WTC11 (cell line): ENCODE measurements around the gene EXOC4. TPM values are rescaled to one million over a fixed set of nuclear protein-coding genes. Genes with fewer than 3 reads are reported as not detected.

Experiments used
- ATAC-seq: fragments of 200-7000 bp; cut with Tn5 transposase; 2 replicates; pipeline ENCODE4 v1.10.0; 2021; ENCODE audit warnings: mild to moderate bottlenecking, moderate library complexity
- CTCF ChIA-PET: fragments of 300-600 bp; sonication (Branson Sonifier 250); formaldehyde crosslinking; loops from one replicate; lab custom pipeline; 2021; ENCODE audit warnings: antibody characterized with exemption; lab: Charles Lee
- POLR2A ChIA-PET: fragments of 350-600 bp; sonication (Branson Sonifier 250); formaldehyde crosslinking; loops from one replicate; lab custom pipeline; 2021; ENCODE audit warnings: antibody characterized with exemption; lab: Charles Lee
- DNase-seq: peaks from one replicate; pipeline ENCODE4 v3.0.0; 2021; ENCODE audit warnings: low spot score
- H3K27ac Mint-ChIP-seq: 2 replicates; pipeline ENCODE4 v1.8.0; 2021; ENCODE audit warnings: mixed read lengths
- H3K27me3 Mint-ChIP-seq: 2 replicates; pipeline ENCODE4 v1.8.0; 2021; ENCODE audit warnings: low read depth, mild to moderate bottlenecking, moderate library complexity, mixed read lengths
- H3K36me3 Mint-ChIP-seq: 2 replicates; pipeline ENCODE4 v1.8.0; 2021; ENCODE audit warnings: mixed read lengths
- H3K4me1 Mint-ChIP-seq: 2 replicates; pipeline ENCODE4 v1.8.0; 2022; ENCODE audit warnings: mixed read lengths
- H3K4me3 Mint-ChIP-seq: 2 replicates; pipeline ENCODE4 v1.8.0; 2021; ENCODE audit warnings: mild to moderate bottlenecking, moderate library complexity, mixed read lengths
- H3K9me3 Mint-ChIP-seq: 2 replicates; pipeline ENCODE4 v1.8.0; 2021; ENCODE audit warnings: mixed read lengths
- ELF4 ChIP-seq: sonication (generic); formaldehyde crosslinking; IDR thresholded peaks from 2 replicates; pipeline ENCODE4 v1.8.1; 2022; ENCODE audit warnings: low read depth, mild to moderate bottlenecking, moderate library complexity, missing genetic modification reagents
- ESRRA ChIP-seq: sonication (generic); formaldehyde crosslinking; IDR thresholded peaks from 2 replicates; pipeline ENCODE4 v1.8.1; 2022; ENCODE audit warnings: mild to moderate bottlenecking, missing genetic modification reagents, borderline replicate concordance
- FOXK1 ChIP-seq: sonication (generic); formaldehyde crosslinking; IDR thresholded peaks from 2 replicates; pipeline ENCODE4 v1.8.0; 2022; ENCODE audit warnings: mild to moderate bottlenecking, moderate library complexity, missing genetic modification reagents
- IRF2 ChIP-seq: sonication (generic); formaldehyde crosslinking; IDR thresholded peaks from 2 replicates; pipeline ENCODE4 v1.8.0; 2022; ENCODE audit warnings: low read depth, missing genetic modification reagents, borderline replicate concordance
- NR2C2 ChIP-seq: sonication (generic); formaldehyde crosslinking; IDR thresholded peaks from 2 replicates; pipeline ENCODE4 v1.8.0; 2022; ENCODE audit warnings: mild to moderate bottlenecking, missing genetic modification reagents
- SP1 ChIP-seq: sonication (generic); formaldehyde crosslinking; conservative IDR thresholded peaks from 2 replicates; pipeline ENCODE4 v1.8.1; 2022; ENCODE audit warnings: missing genetic modification reagents
- TP53 ChIP-seq: sonication (generic); formaldehyde crosslinking; IDR thresholded peaks from 2 replicates; pipeline ENCODE4 v1.8.1; 2023; ENCODE audit warnings: mild to moderate bottlenecking, missing genetic modification reagents
- ZNF121 ChIP-seq: sonication (generic); formaldehyde crosslinking; IDR thresholded peaks from 2 replicates; pipeline ENCODE4 v1.8.0; 2023; ENCODE audit warnings: missing genetic modification reagents
- ZNF219 ChIP-seq: sonication (generic); formaldehyde crosslinking; IDR thresholded peaks from 2 replicates; pipeline ENCODE4 v1.8.0; 2023; ENCODE audit warnings: missing genetic modification reagents, mild to moderate bottlenecking, borderline replicate concordance
- ZNF396 ChIP-seq: fragments of 250-450 bp; sonication (Bioruptor Pico); IDR thresholded peaks from 2 replicates; pipeline ENCODE4 v1.8.0; 2021; ENCODE audit warnings: mild to moderate bottlenecking, moderate library complexity, borderline replicate concordance
- ZNF416 ChIP-seq: fragments of 250-450 bp; sonication (Bioruptor Pico); IDR thresholded peaks from 2 replicates; pipeline ENCODE4 v1.9.0; 2021; ENCODE audit warnings: mild to moderate bottlenecking, inconsistent platforms
- total RNA-seq: library from RNA; stranded (reverse); gene quantifications from 3 replicates; pipeline ENCODE4 v1.2.3, GENCODE V29; 2021
- TF ChIP-seq, protein P1 (sequence below): fragments of 250-450 bp; sonication (Bioruptor Pico); IDR thresholded peaks from 2 replicates; pipeline ENCODE4 v1.9.0; 2021; ENCODE audit warnings: mild to moderate bottlenecking
- TF ChIP-seq, protein P2 (sequence below): sonication (generic); formaldehyde crosslinking; conservative IDR thresholded peaks from 2 replicates; pipeline ENCODE4 v1.8.1; 2023; ENCODE audit warnings: mild to moderate bottlenecking, low read depth, missing genetic modification reagents, moderate library complexity
- TF ChIP-seq, protein P3 (sequence below): sonication (generic); formaldehyde crosslinking; IDR thresholded peaks from 2 replicates; pipeline ENCODE4 v1.8.1; 2022; ENCODE audit warnings: low read depth, missing genetic modification reagents, borderline replicate concordance
- TF ChIP-seq, protein P4 (sequence below): sonication (generic); formaldehyde crosslinking; IDR thresholded peaks from 2 replicates; pipeline ENCODE4 v1.8.0; 2022; ENCODE audit warnings: mild to moderate bottlenecking, missing genetic modification reagents
- TF ChIP-seq, protein P5 (sequence below): sonication (generic); formaldehyde crosslinking; IDR thresholded peaks from 2 replicates; pipeline ENCODE4 v1.8.1; 2022; ENCODE audit warnings: low read depth, mild to moderate bottlenecking, moderate library complexity, missing genetic modification reagents, borderline replicate concordance

The EXOC4 gene
- total RNA-seq, 1 experiment from 2014 or later, result 62.0 TPM

DNA sequence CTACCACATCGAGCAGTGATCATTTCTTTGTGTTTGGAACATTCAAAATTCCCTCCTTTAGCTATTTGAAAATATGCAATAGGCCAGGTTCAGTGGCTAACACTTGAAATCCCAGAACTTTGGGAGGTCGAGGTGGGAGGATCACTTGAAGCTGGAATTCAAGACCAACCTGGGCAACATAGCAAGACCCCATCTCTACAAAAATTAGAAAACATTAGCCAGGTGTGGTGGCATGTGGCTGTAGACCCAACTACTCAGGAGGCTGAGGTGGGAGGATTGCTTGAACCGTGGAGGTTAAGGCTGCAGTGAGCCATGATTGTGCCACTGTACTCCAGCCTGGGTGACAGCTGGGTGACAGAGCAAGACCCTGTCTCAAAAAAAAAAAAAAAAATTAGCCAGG is 15.3 kb upstream of the EXOC4 start:
- Mint-ChIP-seq H3K9me3 (no peaks in the 10 kb centered on the region), H3K4me1 (peaks cover 4% of the 10 kb centered on the region), H3K27me3 (no peaks in the 10 kb centered on the region), H3K36me3 (no peaks in the 10 kb centered on the region), H3K27ac (no peak overlapping the region), H3K4me3 (no peak overlapping the region)
- ChIA-PET CTCF (interaction anchor here (1.2 kb wide), 1 partner anchor 196 kb away, joined by 6 read pairs; no protein-coding TSS in a partner anchor), POLR2A (no interaction called here)
- no peak for ATAC-seq
- no peak for DNase-seq
- TF ChIP-seq ZNF121 (CRISPR knock-in tag), result peak; percentile 57; the same call in 1 of the 2 replicates
- no peak for TF ChIP-seq TP53 (CRISPR knock-in tag)

DNA sequence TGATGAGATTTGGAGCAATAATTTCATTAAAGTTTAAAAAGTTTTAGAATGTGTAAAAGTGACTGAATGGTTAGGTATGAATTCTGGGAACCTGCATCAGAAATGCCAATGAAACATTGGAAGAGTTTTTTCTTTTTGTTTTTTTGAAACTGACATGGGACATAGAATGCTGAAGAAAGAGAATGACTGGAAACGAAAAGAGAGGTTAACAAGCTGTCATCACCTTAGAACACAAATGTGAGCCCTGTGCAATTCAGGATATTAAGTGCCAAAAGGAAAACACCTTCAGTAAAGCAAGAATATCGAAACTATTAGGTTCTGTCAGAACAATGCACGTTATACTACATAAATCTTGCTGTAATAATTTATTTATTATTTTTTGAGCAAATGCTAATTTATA is 12.6 kb upstream of the EXOC4 start:
- H3K27ac Mint-ChIP-seq, result no peak overlapping the region
- no peaks in the 10 kb centered on the region for H3K9me3 Mint-ChIP-seq
- ChIA-PET POLR2A (interaction anchor here (0.6 kb wide), 1 partner anchor 183 kb away, joined by 3 read pairs; no protein-coding TSS in a partner anchor), CTCF (no interaction called here)
- ATAC-seq, result no peak
- H3K4me3 Mint-ChIP-seq, result no peak overlapping the region
- no peaks in the 10 kb centered on the region for H3K27me3 Mint-ChIP-seq
- no peaks in the 10 kb centered on the region for H3K36me3 Mint-ChIP-seq
- no peak for DNase-seq
- TF ChIP-seq SP1 (CRISPR knock-in tag) (no peak), NR2C2 (CRISPR knock-in tag) (no peak), ELF4 (CRISPR knock-in tag) (no peak), ZNF219 (CRISPR knock-in tag) (no peak), ZNF121 (CRISPR knock-in tag) (no peak), ZNF416 (CRISPR knock-in tag) (no peak), ZNF396 (CRISPR knock-in tag) (no peak), ESRRA (no peak)
- TF ChIP-seq, protein P1, sequence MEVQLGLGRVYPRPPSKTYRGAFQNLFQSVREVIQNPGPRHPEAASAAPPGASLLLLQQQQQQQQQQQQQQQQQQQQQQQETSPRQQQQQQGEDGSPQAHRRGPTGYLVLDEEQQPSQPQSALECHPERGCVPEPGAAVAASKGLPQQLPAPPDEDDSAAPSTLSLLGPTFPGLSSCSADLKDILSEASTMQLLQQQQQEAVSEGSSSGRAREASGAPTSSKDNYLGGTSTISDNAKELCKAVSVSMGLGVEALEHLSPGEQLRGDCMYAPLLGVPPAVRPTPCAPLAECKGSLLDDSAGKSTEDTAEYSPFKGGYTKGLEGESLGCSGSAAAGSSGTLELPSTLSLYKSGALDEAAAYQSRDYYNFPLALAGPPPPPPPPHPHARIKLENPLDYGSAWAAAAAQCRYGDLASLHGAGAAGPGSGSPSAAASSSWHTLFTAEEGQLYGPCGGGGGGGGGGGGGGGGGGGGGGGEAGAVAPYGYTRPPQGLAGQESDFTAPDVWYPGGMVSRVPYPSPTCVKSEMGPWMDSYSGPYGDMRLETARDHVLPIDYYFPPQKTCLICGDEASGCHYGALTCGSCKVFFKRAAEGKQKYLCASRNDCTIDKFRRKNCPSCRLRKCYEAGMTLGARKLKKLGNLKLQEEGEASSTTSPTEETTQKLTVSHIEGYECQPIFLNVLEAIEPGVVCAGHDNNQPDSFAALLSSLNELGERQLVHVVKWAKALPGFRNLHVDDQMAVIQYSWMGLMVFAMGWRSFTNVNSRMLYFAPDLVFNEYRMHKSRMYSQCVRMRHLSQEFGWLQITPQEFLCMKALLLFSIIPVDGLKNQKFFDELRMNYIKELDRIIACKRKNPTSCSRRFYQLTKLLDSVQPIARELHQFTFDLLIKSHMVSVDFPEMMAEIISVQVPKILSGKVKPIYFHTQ (CRISPR knock-in tag), result no peak
- TF ChIP-seq, protein P2, sequence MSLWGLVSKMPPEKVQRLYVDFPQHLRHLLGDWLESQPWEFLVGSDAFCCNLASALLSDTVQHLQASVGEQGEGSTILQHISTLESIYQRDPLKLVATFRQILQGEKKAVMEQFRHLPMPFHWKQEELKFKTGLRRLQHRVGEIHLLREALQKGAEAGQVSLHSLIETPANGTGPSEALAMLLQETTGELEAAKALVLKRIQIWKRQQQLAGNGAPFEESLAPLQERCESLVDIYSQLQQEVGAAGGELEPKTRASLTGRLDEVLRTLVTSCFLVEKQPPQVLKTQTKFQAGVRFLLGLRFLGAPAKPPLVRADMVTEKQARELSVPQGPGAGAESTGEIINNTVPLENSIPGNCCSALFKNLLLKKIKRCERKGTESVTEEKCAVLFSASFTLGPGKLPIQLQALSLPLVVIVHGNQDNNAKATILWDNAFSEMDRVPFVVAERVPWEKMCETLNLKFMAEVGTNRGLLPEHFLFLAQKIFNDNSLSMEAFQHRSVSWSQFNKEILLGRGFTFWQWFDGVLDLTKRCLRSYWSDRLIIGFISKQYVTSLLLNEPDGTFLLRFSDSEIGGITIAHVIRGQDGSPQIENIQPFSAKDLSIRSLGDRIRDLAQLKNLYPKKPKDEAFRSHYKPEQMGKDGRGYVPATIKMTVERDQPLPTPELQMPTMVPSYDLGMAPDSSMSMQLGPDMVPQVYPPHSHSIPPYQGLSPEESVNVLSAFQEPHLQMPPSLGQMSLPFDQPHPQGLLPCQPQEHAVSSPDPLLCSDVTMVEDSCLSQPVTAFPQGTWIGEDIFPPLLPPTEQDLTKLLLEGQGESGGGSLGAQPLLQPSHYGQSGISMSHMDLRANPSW (CRISPR knock-in tag), result no peak
- TF ChIP-seq, protein P3, sequence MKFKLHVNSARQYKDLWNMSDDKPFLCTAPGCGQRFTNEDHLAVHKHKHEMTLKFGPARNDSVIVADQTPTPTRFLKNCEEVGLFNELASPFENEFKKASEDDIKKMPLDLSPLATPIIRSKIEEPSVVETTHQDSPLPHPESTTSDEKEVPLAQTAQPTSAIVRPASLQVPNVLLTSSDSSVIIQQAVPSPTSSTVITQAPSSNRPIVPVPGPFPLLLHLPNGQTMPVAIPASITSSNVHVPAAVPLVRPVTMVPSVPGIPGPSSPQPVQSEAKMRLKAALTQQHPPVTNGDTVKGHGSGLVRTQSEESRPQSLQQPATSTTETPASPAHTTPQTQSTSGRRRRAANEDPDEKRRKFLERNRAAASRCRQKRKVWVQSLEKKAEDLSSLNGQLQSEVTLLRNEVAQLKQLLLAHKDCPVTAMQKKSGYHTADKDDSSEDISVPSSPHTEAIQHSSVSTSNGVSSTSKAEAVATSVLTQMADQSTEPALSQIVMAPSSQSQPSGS (CRISPR knock-in tag), result no peak
- no peaks in the 10 kb centered on the region for H3K4me1 Mint-ChIP-seq

DNA sequence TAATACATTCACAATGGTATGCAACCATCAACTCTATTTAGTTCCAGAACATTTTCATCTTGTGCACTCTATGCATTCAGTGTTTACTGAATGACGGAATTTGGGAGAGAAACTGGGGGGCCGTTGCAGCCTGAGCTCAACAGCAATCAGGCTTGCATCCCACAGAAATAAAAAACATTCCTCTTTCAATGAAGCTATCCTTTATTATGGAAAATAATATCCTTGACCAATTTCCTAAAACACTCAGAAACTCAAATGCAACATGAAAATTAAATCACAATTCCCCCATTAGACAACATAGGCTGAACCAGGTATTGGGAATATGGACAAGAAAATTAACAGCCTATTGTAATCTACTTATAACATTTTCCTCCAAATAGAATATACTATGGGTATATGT is 6.3 kb upstream of the EXOC4 start:
- H3K4me1 Mint-ChIP-seq, result peaks cover 4% of the 10 kb centered on the region; the same call in 1 of the 2 replicates
- ChIA-PET POLR2A (no interaction called here), CTCF (no interaction called here)
- TF ChIP-seq, protein P4, sequence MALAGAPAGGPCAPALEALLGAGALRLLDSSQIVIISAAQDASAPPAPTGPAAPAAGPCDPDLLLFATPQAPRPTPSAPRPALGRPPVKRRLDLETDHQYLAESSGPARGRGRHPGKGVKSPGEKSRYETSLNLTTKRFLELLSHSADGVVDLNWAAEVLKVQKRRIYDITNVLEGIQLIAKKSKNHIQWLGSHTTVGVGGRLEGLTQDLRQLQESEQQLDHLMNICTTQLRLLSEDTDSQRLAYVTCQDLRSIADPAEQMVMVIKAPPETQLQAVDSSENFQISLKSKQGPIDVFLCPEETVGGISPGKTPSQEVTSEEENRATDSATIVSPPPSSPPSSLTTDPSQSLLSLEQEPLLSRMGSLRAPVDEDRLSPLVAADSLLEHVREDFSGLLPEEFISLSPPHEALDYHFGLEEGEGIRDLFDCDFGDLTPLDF, result no peak
- no peak for TF ChIP-seq IRF2 (CRISPR knock-in tag)
- no peak for TF ChIP-seq FOXK1 (CRISPR knock-in tag)
- TF ChIP-seq, protein P5, sequence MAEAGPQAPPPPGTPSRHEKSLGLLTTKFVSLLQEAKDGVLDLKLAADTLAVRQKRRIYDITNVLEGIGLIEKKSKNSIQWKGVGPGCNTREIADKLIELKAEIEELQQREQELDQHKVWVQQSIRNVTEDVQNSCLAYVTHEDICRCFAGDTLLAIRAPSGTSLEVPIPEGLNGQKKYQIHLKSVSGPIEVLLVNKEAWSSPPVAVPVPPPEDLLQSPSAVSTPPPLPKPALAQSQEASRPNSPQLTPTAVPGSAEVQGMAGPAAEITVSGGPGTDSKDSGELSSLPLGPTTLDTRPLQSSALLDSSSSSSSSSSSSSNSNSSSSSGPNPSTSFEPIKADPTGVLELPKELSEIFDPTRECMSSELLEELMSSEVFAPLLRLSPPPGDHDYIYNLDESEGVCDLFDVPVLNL (CRISPR knock-in tag), result no peak
- no peak overlapping the region for H3K4me3 Mint-ChIP-seq
- no peak for DNase-seq
- H3K27ac Mint-ChIP-seq, result no peak overlapping the region
- no peak for ATAC-seq
- peaks cover 16% of the 10 kb centered on the region for H3K9me3 Mint-ChIP-seq
- no peaks in the 10 kb centered on the region for H3K27me3 Mint-ChIP-seq
- no peaks in the 10 kb centered on the region; the same call in 1 of the 2 replicates for H3K36me3 Mint-ChIP-seq
